Fibroblast of lung (primary cell): Measurements from ENCODE around the gene RNF19B. TPM values are rescaled to one million over a fixed set of nuclear protein-coding genes. Genes with fewer than 3 reads are reported as not detected.
A peak's percentile ranks its signal among the peaks of the same experiment; 100 is the strongest.
"Not testable (repeated sequence)": the region's sequence is repeated elsewhere in the genome, so short reads cannot be mapped to it uniquely, and the experiment has no call there.

Source experiments
- DNase-seq, 2 donors: peaks; one replicate each; pipeline versions ENCODE4 v3.0.0 to v3.0.0-alpha.2; 2010; ENCODE audit warnings: low read depth in 2 of 2
- H2AFZ ChIP-seq: 2 replicates; pipeline ENCODE4 v1.5.1; 2012; ENCODE audit warnings: low read length, control low read depth, inconsistent platforms
- H3K27ac ChIP-seq: 2 replicates; pipeline ENCODE4 v1.5.1; 2011; ENCODE audit warnings: low read length, control low read depth; ENCODE audit not compliant: insufficient read depth
- H3K27me3 ChIP-seq: 2 replicates; pipeline ENCODE4 v1.5.1; 2011; ENCODE audit warnings: mild to moderate bottlenecking, low read length; ENCODE audit not compliant: control insufficient read depth, insufficient read depth
- H3K36me3 ChIP-seq: 2 replicates; pipeline ENCODE4 v1.5.1; 2011; ENCODE audit warnings: low read length; ENCODE audit not compliant: control insufficient read depth, insufficient read depth
- H3K4me1 ChIP-seq: 2 replicates; pipeline ENCODE4 v1.5.1; 2011; ENCODE audit warnings: low read length; ENCODE audit not compliant: control insufficient read depth, insufficient read depth; ENCODE audit errors: extremely low read depth
- H3K4me2 ChIP-seq: 2 replicates; pipeline ENCODE4 v1.5.1; 2011; ENCODE audit warnings: low read length, control low read depth; ENCODE audit not compliant: insufficient read depth; ENCODE audit errors: extremely low read depth
- H3K4me3 ChIP-seq, 4 experiments: fragments of 200-600 bp in 1 of 4; sonication (generic) in 1 of 4; replicated peaks in 1 of 4; 2 replicates each; pipeline ENCODE4 v1.5.1; 2011 to 2016; ENCODE audit warnings: low read length in 4 of 4, low read depth in 3 of 4, mild to moderate bottlenecking in 3 of 4, control low read depth in 2 of 4, inconsistent platforms in 1 of 4, mixed read lengths in 1 of 4; ENCODE audit not compliant: insufficient read depth in 1 of 4; ENCODE audit errors: control extremely low read depth in 1 of 4
- H3K79me2 ChIP-seq: 2 replicates; pipeline ENCODE4 v1.5.1; 2012; ENCODE audit warnings: mild to moderate bottlenecking, low read length, inconsistent platforms; ENCODE audit not compliant: control insufficient read depth, insufficient read depth
- H3K9ac ChIP-seq: 2 replicates; pipeline ENCODE4 v1.5.1; 2011; ENCODE audit warnings: mild to moderate bottlenecking, low read length, control low read depth; ENCODE audit not compliant: insufficient read depth
- H3K9me3 ChIP-seq: 2 replicates; pipeline ENCODE4 v1.5.1; 2012; ENCODE audit warnings: low read depth, low read length; ENCODE audit not compliant: control insufficient read depth, insufficient read depth
- H4K20me1 ChIP-seq: 2 replicates; pipeline ENCODE4 v1.5.1; 2011; ENCODE audit warnings: low read length; ENCODE audit not compliant: control insufficient read depth, insufficient read depth; ENCODE audit errors: extremely low read depth
- EZH2 ChIP-seq: IDR thresholded peaks from 2 replicates; pipeline ENCODE4 v1.5.1; 2012; ENCODE audit warnings: low read length, control low read depth, mild to moderate bottlenecking; ENCODE audit errors: missing control alignments
- polyA plus RNA-seq, 2 donors: library from polyadenylated mRNA; depleted of rRNA in 1 of 2; stranded (reverse) in 1 of 2; unstranded in 1 of 2; fragments of >200 nt; gene quantifications; 2 replicates each; pipeline ENCODE4 v1.2.1, GENCODE V29; 2011 to 2012; ENCODE audit warnings: missing spikeins in 1 of 2
- total RNA-seq: library from RNA; depleted of rRNA; stranded (reverse); fragments of >200 nt; gene quantifications from 2 replicates; pipeline ENCODE4 v1.2.1, GENCODE V29; 2014
- TF ChIP-seq, protein P1 (sequence below), 2 donors: IDR thresholded peaks in 1 of 2; conservative IDR thresholded peaks in 1 of 2; 1 replicate in 1 of 2; 2 replicates in 1 of 2; pipeline ENCODE4 v1.5.1; 2011 to 2012; ENCODE audit warnings: low read length in 2 of 2, control low read depth in 1 of 2, inconsistent platforms in 1 of 2, low read depth in 1 of 2, mild to moderate bottlenecking in 1 of 2

RNF19B gene
- total and polyA plus RNA-seq, 2 donors (not counting 1 experiment from before 2014, with no cell fraction given) = 10.1 to 15.4 TPM

DNA sequence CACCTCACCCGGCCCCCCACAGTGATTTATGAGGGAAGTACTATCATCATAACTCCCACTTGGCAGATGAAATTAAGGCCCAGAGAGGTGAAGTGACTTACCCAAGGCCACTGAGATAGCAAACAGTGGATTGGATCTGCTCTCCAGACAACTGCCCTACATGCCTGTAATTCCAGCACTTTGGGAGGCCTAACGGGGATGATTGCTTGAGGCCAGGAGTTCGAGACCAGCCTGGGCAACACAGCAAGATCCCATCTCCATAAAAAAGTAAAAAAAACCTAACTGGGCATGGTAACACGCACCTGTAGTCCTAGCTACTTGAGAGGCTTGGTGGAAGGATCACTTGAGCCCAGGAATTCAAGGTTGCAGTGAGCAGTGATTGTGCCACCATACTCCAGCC lies 14.2 kb upstream of the RNF19B start:
- Histone ChIP-seq H3K79me2 (no peaks in the 10 kb centered on the region), H4K20me1 (no peaks in the 10 kb centered on the region), H3K9ac (no peak overlapping the region), H2AFZ (no peak overlapping the region), H3K4me3 (no peak overlapping the region), H3K4me1 (no peaks in the 10 kb centered on the region), H3K27me3 (no peaks in the 10 kb centered on the region), H3K4me2 (no peak overlapping the region), H3K36me3 (no peaks in the 10 kb centered on the region), H3K27ac (no peak overlapping the region), H3K9me3 (no peaks in the 10 kb centered on the region)
- no peak for DNase-seq
- no peak for TF ChIP-seq EZH2
- TF ChIP-seq, protein P1, sequence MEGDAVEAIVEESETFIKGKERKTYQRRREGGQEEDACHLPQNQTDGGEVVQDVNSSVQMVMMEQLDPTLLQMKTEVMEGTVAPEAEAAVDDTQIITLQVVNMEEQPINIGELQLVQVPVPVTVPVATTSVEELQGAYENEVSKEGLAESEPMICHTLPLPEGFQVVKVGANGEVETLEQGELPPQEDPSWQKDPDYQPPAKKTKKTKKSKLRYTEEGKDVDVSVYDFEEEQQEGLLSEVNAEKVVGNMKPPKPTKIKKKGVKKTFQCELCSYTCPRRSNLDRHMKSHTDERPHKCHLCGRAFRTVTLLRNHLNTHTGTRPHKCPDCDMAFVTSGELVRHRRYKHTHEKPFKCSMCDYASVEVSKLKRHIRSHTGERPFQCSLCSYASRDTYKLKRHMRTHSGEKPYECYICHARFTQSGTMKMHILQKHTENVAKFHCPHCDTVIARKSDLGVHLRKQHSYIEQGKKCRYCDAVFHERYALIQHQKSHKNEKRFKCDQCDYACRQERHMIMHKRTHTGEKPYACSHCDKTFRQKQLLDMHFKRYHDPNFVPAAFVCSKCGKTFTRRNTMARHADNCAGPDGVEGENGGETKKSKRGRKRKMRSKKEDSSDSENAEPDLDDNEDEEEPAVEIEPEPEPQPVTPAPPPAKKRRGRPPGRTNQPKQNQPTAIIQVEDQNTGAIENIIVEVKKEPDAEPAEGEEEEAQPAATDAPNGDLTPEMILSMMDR (conservative IDR thresholded peaks at IDR 0.05 in 1 of 2, IDR thresholded peaks at IDR 0.05 in 1 of 2; ENCODE audit: low read depth in 1 of 2, low read length in 2 of 2) = no peak

- H3K4me1 ChIP-seq = no peaks in the 10 kb centered on the region
- H3K27ac ChIP-seq = no peak overlapping the region
- no peak overlapping the region for H3K4me2 ChIP-seq
- TF ChIP-seq, protein P1 (conservative IDR thresholded peaks at IDR 0.05 in 1 of 2, IDR thresholded peaks at IDR 0.05 in 1 of 2; ENCODE audit: low read depth in 1 of 2, low read length in 2 of 2) = no peak
- TF ChIP-seq EZH2 = no peak
- H3K36me3 ChIP-seq = no peaks in the 10 kb centered on the region
- no peaks in the 10 kb centered on the region for H3K79me2 ChIP-seq
- H3K9me3 ChIP-seq = no peaks in the 10 kb centered on the region
- peaks cover under 1% of the 10 kb centered on the region for H3K27me3 ChIP-seq
- no peaks in the 10 kb centered on the region for H4K20me1 ChIP-seq
- no peak overlapping the region for H3K4me3 ChIP-seq
- H3K9ac ChIP-seq = no peak overlapping the region
- no peak for DNase-seq
- H2AFZ ChIP-seq = no peak overlapping the region
These were observed 13.0 kb upstream of the RNF19B start for GRCh38 chr1:32977546-32978087.

GRCh38 chr1:32975055-32975454 lies 10.4 kb upstream of the RNF19B start:
- not testable (repeated sequence) for H4K20me1 ChIP-seq, H3K9ac ChIP-seq, H3K27me3 ChIP-seq, H3K79me2 ChIP-seq, DNase-seq, H3K27ac ChIP-seq, H3K4me2 ChIP-seq, H2AFZ ChIP-seq, H3K9me3 ChIP-seq, H3K4me3 ChIP-seq, H3K4me1 ChIP-seq, H3K36me3 ChIP-seq

GRCh38 chr1:32973458-32973857 lies 8.8 kb upstream of the RNF19B start:
- not testable (repeated sequence) for H3K4me2 ChIP-seq, DNase-seq
- H3K4me3 ChIP-seq = peak overlapping the region in 1 of 4 experiments; percentile 62

More at GRCh38 chr1:32973458-32973857, 8.8 kb upstream of the RNF19B start:
- H3K4me1 ChIP-seq, H3K9me3 ChIP-seq, H2AFZ ChIP-seq, H3K27me3 ChIP-seq, H3K27ac ChIP-seq, H3K9ac ChIP-seq, H4K20me1 ChIP-seq, H3K79me2 ChIP-seq, H3K36me3 ChIP-seq: not testable (repeated sequence)
